HCT116 (cell line): ENCODE results near the gene PADI2.

Experiments
- EZH2 ChIP-seq: fragments of 200-600 bp; sonication (generic); IDR thresholded peaks from 2 replicates; pipeline ENCODE4 v1.6.1; 2017; ENCODE audit warnings: antibody characterized with exemption, mixed run types
- POLR2A ChIP-seq: IDR thresholded peaks from 2 replicates; pipeline ENCODE4 v1.7.0; 2011; ENCODE audit warnings: borderline replicate concordance; ENCODE audit not compliant: insufficient read depth, insufficient read length; ENCODE audit errors: extremely low read depth
- TF ChIP-seq, protein P1 (sequence below): IDR thresholded peaks from 2 replicates; pipeline ENCODE4 v1.6.1; 2012
- TF ChIP-seq, protein P2 (sequence below), 3 experiments: fragments of 200-600 bp in 1 of 3; sonication (generic) in 1 of 3; IDR thresholded peaks in 2 of 3; conservative IDR thresholded peaks in 1 of 3; 2 replicates each; pipeline ENCODE4 v1.5.1; 2012 to 2017; ENCODE audit warnings: low read depth in 2 of 3, low read length in 2 of 3, antibody characterized with exemption in 1 of 3, borderline replicate concordance in 1 of 3, control low read depth in 1 of 3, mild to moderate bottlenecking in 1 of 3, mixed read lengths in 1 of 3, mixed run types in 1 of 3, moderate library complexity in 1 of 3; ENCODE audit not compliant: insufficient read depth in 1 of 3

DNA sequence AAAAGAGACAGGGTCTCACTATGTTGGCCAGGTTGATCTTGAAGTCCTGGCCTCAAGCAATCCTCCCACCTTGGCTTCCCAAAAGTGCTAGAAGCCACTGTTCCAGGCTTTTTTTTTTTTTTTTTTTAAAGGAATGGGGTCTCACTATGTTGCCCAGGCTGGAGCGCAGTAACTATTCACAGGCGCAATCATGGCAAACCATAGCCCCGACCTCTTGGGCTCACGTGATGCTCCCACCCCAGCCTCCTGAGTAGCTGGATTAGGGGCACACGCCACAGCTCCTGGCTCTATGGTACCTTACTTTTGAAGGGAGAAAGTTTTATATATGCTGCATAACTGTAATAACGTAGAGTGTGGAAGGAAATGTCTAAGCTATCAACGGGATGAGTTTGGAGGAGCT lies 101.8 kb downstream of the PADI2 start:
- TF ChIP-seq, protein P1, sequence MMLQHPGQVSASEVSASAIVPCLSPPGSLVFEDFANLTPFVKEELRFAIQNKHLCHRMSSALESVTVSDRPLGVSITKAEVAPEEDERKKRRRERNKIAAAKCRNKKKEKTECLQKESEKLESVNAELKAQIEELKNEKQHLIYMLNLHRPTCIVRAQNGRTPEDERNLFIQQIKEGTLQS, result no peak
- TF ChIP-seq EZH2, result no peak
- TF ChIP-seq, protein P2, sequence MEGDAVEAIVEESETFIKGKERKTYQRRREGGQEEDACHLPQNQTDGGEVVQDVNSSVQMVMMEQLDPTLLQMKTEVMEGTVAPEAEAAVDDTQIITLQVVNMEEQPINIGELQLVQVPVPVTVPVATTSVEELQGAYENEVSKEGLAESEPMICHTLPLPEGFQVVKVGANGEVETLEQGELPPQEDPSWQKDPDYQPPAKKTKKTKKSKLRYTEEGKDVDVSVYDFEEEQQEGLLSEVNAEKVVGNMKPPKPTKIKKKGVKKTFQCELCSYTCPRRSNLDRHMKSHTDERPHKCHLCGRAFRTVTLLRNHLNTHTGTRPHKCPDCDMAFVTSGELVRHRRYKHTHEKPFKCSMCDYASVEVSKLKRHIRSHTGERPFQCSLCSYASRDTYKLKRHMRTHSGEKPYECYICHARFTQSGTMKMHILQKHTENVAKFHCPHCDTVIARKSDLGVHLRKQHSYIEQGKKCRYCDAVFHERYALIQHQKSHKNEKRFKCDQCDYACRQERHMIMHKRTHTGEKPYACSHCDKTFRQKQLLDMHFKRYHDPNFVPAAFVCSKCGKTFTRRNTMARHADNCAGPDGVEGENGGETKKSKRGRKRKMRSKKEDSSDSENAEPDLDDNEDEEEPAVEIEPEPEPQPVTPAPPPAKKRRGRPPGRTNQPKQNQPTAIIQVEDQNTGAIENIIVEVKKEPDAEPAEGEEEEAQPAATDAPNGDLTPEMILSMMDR (IDR thresholded peaks at IDR 0.05 in 2 of 3, conservative IDR thresholded peaks at IDR 0.05 in 1 of 3; ENCODE audit: borderline replicate concordance in 1 of 3, insufficient read depth in 1 of 3, low read depth in 2 of 3, low read length in 2 of 3), result no peak
- TF ChIP-seq POLR2A, result no peak
